Measurements from ENCODE around the gene FTO.

- no peak for TF ChIP-seq CTCF (conservative IDR thresholded peaks at IDR 0.05 in 1 of 2, IDR thresholded peaks at IDR 0.05 in 1 of 2; ENCODE audit: extremely low read depth in 1 of 2, insufficient read depth in 1 of 2, low read depth in 1 of 2, low read length in 2 of 2)
- no peak for TF ChIP-seq EZH2 (IDR thresholded peaks at IDR 0.05; ENCODE audit: borderline replicate concordance, low read length)
These were observed 23.2 kb upstream of the FTO start for GRCh38 chr16:53680756-53681155.

Data from mammary epithelial cell (primary cell).